IPS-NIHi7 (cell line): Measurements from ENCODE around the gene TMEM60.
"Not testable (repeated sequence)": the region's sequence is repeated elsewhere in the genome, so short reads cannot be mapped to it uniquely, and the experiment has no call there.

Experiments used
- DNase-seq: peaks from one replicate; pipeline ENCODE4 v3.0.0; 2012; ENCODE audit warnings: mixed read lengths; ENCODE audit errors: extremely low spot score

TMEM60 gene

DNA sequence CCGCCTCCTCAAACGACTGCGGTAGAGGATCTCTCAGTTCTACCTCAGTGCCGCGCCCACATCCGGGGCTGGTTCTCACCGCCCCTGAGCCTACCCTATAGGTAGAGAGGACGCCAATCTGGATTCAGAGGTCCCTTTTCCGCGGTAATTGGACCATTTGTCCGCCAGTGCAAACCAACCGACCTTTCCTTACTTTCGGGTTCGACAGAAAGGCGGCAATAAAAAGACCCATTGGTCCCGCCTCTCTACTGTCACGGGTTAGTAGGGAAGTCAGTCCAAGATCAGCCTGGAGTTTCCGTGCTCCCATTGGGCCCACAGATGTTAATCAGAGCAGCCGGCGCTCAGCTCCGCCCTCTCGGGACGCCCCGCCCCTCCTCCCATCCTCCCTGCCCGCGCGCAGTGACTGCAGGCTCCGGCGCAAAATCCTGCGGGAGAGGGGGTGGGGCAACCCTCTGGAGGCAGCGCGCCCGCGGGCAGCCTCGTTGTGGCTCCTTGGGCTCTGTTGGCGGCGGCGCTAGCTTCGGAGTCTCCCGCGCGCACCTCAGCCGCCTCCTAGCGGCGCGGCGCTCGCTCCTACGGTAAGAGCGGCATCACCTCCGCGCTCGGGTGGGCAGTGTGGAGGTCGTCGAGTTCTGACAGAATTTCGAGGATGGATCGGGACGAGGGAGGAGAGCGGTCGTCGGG lies at the start of gene TMEM60, which contains the start of gene PHTF2:
Gene TMEM60 (minus strand): TSS at position 41 of the 684 bp plus-strand sequence. CDS start 4,061 bp downstream, outside the sequence.
Gene PHTF2 (plus strand): TSS at position 380 of the 684 bp plus-strand sequence.
- DNase-seq: peak; percentile 97

- no peak for DNase-seq
Observed at GRCh38 chr7:77846317-77847092, 48.3 kb upstream of the TMEM60 start.

DNA sequence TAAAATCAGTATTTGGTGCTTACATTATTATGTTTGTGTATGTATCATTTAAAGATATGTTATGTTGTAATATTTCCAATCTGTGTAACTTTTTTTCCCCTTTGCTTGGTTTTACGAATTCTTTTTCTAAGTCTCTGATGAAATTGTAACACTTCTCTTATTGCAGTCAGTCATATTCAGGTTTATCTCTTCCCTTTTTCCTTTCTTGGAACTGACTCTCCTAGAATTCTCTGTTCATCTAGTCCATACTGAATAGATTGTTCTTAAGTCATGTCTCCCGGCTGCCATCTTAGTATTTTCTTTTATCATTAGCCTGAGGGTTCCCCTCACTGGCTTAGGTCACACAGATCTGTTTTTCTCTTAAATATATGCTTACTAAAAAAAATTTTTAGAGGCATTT lies 45.0 kb upstream of the TMEM60 start:
- no peak for DNase-seq

GRCh38 chr7:77839919-77840318 lies 41.7 kb upstream of the TMEM60 start:
- no peak for DNase-seq

DNA sequence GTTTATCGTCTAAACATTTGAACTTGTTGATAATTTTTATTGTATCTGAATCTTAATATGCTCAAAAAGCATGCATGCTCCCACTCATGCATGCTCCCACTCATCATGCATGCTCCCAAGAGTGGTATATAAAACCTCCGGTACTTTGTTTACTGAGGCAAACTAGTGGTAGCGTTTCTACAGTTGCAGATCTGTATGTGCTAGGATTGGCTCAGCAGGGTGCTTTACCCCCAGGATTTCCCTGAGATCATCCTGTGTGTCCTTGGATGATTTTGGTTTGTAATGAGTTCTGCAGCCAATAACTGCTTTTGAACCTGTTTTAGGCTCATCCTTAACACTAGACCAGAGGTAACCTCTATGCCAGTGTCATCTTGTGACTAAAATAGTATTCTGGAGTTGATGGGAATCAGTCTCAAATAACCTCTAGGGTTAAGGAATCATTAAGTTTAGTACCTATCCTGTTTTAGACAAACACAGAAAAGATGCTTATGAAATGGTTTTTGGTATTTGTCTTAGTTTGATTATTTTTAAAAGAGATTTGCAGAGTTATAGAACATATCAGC lies 40.8 kb upstream of the TMEM60 start:
- no peak for DNase-seq

DNA sequence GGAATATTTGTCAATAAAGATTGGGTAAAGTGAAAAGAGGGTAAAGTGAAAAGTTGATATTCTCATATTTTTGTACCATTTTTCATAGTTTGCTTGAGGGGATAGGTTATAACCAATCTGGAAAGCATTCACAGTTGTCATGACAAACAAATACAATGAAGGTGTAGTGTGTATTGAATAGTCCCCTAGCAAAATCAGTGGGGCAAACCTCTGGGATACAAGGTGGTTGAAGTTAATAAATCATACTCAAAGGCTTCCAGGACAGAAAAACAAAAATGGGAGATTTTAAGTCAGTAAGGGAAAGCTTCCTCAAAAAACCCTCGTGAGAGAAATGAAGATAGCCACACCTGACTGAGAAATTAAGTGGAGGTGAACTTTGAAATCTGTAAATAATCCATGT lies 39.7 kb upstream of the TMEM60 start:
- no peak for DNase-seq

- no peak for DNase-seq
Observed at GRCh38 chr7:77837275-77837674, 39.0 kb upstream of the TMEM60 start.

DNA sequence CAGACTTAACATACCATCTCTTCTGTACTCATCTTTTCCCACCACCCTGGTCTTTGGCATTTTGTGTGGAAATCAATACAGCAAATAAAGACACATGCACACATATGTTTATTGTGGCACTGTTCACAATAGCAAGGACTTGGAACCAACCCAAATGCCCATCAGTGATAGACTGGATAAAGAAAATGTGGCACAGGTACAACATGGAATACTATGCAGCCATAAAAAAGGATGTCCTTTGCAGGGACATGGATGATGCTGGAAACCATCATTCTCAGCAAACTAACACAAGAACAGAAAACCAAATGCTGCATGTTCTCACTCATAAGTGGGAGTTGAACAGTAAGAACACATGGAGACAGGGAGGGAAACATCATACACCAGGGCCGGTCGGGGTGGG lies 38.2 kb upstream of the TMEM60 start:
- not testable (repeated sequence) for DNase-seq

DNA sequence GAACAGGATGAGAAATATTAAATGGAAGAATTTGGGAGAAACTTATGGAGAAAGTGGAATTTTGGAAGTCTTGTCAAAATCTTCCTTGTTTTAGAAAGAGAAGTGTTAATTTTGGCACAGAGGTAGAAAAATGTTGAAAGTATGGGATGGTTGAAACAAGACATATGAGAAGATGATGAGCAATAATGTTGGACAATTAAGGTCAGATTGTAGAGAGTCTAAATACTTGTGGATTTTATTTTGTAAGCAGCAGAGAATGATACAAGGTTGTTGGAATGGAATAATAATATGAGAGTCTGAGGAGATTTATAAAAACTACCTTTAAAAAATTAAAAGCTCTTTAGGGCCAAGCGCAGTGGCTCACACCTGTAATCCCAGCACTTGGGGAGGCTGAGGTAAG lies 34.9 kb upstream of the TMEM60 start:
- no peak for DNase-seq

DNA sequence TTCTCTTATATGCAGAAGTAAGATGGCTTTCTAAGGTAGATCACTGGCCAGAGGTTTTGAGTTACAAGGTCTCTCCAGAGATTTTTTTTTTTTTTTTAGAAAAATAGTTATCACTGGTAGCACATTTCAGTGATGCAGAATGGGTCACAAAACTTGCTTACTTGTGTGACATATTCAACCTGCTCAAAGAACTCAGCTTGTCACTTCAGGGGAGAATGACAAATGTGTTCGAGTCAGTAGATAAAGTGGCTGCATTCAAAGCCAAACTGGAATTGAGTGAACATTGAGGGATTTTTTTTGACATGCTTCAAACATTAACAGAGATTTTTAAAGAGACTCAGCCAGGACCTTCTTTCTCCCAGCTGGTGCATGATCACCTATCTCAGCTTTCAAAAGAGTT lies 33.7 kb upstream of the TMEM60 start:
- no peak for DNase-seq

GRCh38 chr7:77831481-77831880 lies 33.2 kb upstream of the TMEM60 start:
- no peak for DNase-seq

GRCh38 chr7:77830649-77831355 lies 32.6 kb upstream of the TMEM60 start:
- no peak for DNase-seq

DNA sequence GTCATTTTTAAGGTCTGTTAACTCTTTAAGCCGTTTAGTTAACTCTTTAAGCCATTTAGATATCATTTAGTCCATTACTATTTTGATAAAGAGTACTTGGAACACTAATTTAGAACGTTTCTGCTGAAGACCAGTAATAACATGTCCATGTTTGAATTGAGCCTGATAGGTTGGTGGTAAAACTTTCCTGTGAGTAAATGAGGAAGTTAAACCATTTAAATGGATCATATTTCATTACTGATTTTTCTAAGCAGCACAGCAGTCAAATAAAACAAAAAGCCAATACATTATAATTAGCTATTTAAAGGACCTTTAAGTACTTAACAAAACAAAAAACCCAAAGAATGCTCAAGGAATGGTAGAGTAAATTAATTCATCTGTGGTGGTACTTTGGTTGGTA lies 29.8 kb upstream of the TMEM60 start:
- no peak for DNase-seq

- DNase-seq: no peak
Observed at GRCh38 chr7:77826300-77826699, 28.1 kb upstream of the TMEM60 start.

DNA sequence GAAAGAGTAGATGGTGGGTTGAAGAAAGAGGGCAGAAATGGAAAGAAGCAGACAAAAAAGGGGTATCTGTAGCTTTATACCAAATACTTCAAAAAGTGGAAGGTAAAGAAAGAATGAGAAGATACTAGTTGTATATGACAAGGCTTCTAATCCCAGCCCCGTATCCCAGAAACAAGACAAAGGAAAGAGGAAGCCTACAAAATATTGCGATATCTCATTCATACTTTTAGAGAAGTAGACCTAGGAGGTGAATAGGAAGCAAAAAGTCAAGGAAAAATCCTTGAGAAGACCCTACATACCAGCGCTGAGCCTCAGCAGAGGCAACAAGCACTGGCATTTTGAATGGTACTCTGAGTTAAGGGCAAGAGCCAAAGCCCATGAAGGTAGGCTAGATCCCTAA lies 26.9 kb upstream of the TMEM60 start:
- no peak for DNase-seq

- DNase-seq: no peak
Observed at GRCh38 chr7:77824636-77825035, 26.4 kb upstream of the TMEM60 start.

DNA sequence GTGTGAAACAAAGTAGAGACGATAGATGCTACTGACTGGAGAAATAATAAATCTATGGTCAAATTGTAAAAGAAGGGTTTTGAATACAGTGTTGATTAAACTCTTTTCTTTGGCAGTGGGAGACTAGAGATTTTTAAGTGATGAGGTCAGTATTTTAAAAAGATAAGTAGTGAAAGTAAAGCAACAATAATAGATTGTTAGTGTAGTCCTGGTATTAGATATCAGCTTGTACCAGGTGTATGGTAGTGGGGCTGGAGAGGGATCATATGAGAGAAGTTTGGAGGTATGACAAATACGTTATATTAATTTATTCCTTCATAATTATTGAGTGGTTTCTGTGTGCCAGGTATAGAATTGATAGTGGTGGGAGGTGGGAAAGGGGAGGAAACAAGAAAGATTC lies 25.6 kb upstream of the TMEM60 start:
- no peak for DNase-seq

DNA sequence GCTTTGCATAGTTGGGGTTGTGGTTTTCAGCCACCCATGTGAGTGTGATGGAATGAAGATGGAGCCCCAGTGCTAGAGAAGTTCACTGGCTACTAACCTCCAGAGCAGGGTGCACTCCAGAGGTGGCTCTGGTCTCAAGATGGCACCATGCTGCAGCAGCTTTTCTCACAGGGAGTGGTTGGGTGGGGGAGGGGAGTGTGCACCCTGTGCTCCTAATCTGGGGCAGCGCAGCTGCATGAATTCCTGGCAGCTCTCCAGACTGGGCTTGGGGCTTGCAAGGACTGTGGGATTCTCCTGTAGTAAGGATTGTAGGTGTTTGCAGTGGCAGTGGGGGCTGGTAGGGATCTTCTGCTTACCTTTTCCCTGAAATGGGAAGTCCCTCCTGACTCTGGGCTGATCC lies 24.0 kb upstream of the TMEM60 start:
- no peak for DNase-seq

DNA sequence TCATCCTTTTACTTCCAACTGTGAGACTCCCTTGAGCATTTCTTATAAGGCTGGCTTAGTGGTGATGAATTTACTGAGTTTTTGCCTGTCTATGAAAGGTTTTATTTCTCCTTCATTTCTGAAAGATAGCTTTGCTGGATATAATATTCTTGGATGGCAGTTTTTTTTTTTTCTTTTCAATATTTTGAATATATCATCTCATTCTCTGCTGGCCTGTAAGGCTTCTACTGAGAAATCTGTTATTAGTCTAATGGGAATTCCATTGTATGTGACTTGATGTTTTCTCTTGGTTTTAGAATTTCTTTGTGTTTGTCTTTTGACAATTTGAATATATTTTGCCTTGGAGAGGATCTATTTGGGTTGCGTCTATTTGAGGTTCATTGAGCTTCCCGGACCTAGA lies 22.7 kb upstream of the TMEM60 start:
- DNase-seq: no peak

DNA sequence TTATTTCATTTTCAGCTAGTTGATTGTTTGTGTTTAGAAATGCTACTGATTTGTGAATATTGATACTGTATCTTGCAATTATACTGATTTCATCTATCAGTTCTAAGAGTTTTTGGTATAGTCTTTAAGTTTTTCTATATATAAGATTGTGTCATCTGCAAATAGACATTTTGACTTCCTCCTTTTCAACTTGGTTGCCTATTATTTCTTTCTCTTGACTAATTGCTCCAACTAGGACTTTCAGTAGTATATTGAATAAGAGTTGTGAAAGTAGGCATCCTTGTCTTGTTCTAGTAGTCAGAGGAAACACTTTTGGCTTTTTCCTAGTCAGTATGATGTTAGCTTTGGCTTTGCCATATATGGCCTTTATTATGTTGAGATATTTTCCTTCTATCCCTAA lies 20.8 kb upstream of the TMEM60 start:
- no peak for DNase-seq

GRCh38 chr7:77813180-77813579 lies 14.9 kb upstream of the TMEM60 start:
- no peak for DNase-seq

GRCh38 chr7:77812290-77812685 lies 14.1 kb upstream of the TMEM60 start:
- no peak for DNase-seq
